Transverse colon (tissue), 3 donors: ENCODE measurements around the gene DYNLL1.

Source experiments
- EP300 ChIP-seq: sonication (generic); formaldehyde crosslinking; IDR thresholded peaks from one replicate; pipeline ENCODE4 v1.6.1; 2017; ENCODE audit warnings: antibody characterized with exemption, low read depth
- TF ChIP-seq, protein P1 (sequence below), 5 experiments: fragments of 200-600 bp in 3 of 5; fragments of 450-650 bp in 2 of 5; sonication (generic) in 3 of 5; IDR thresholded peaks; 1 replicate in 2 of 5; 2 replicates in 3 of 5; pipeline ENCODE4 v1.5.1; 2016 to 2017; ENCODE audit warnings: antibody characterized with exemption in 5 of 5, inconsistent platforms in 3 of 5, mild to moderate bottlenecking in 2 of 5, moderate library complexity in 1 of 5

GRCh38 chr12:120529641-120530417, 33.9 kb downstream of the DYNLL1 start:
- TF ChIP-seq, protein P1, sequence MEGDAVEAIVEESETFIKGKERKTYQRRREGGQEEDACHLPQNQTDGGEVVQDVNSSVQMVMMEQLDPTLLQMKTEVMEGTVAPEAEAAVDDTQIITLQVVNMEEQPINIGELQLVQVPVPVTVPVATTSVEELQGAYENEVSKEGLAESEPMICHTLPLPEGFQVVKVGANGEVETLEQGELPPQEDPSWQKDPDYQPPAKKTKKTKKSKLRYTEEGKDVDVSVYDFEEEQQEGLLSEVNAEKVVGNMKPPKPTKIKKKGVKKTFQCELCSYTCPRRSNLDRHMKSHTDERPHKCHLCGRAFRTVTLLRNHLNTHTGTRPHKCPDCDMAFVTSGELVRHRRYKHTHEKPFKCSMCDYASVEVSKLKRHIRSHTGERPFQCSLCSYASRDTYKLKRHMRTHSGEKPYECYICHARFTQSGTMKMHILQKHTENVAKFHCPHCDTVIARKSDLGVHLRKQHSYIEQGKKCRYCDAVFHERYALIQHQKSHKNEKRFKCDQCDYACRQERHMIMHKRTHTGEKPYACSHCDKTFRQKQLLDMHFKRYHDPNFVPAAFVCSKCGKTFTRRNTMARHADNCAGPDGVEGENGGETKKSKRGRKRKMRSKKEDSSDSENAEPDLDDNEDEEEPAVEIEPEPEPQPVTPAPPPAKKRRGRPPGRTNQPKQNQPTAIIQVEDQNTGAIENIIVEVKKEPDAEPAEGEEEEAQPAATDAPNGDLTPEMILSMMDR (IDR thresholded peaks at IDR 0.05), result peak in 2 of 5 experiments; percentile 16 to 26
- no peak for TF ChIP-seq EP300
